A204.1 (cell line): Measurements from ENCODE around the gene RPL32.

Experiments used
- FAIRE-seq: peaks from 2 replicates; lab custom pipeline; 2012; peaks lifted over from hg19 to GRCh38; lab: Jason Lieb, UNC

The RPL32 gene

GRCh38 chr3:12832350-12833221, 8.8 kb downstream of the RPL32 start:
- FAIRE-seq: no peak

GRCh38 chr3:12831301-12831866, 10.0 kb downstream of the RPL32 start:
- no peak for FAIRE-seq

GRCh38 chr3:12830785-12831156, 10.6 kb downstream of the RPL32 start:
- FAIRE-seq: no peak

- no peak for FAIRE-seq
These were observed 11.2 kb downstream of the RPL32 start for GRCh38 chr3:12829886-12830784.

- FAIRE-seq: no peak
These were observed 12.0 kb downstream of the RPL32 start for GRCh38 chr3:12829404-12829803.

GRCh38 chr3:12828751-12829150, 12.6 kb downstream of the RPL32 start:
- no peak for FAIRE-seq

GRCh38 chr3:12825156-12825555, 16.2 kb downstream of the RPL32 start:
- no peak for FAIRE-seq

- no peak for FAIRE-seq
These were observed 17.1 kb downstream of the RPL32 start for GRCh38 chr3:12824299-12824698.

- FAIRE-seq: peak; percentile 89
These were observed 18.5 kb downstream of the RPL32 start for GRCh38 chr3:12822725-12823373.

GRCh38 chr3:12818773-12819172, 22.6 kb downstream of the RPL32 start:
- FAIRE-seq: no peak

- no peak for FAIRE-seq
These were observed 23.1 kb downstream of the RPL32 start for GRCh38 chr3:12818273-12818672.

- no peak for FAIRE-seq
These were observed 24.0 kb downstream of the RPL32 start for GRCh38 chr3:12817343-12817710.

GRCh38 chr3:12816521-12817342, 24.6 kb downstream of the RPL32 start:
- no peak for FAIRE-seq

GRCh38 chr3:12815719-12816118, 25.6 kb downstream of the RPL32 start:
- FAIRE-seq: no peak

GRCh38 chr3:12815078-12815477, 26.3 kb downstream of the RPL32 start:
- FAIRE-seq: no peak

GRCh38 chr3:12813967-12814366, 27.4 kb downstream of the RPL32 start:
- no peak for FAIRE-seq

GRCh38 chr3:12812812-12813211, 28.6 kb downstream of the RPL32 start:
- FAIRE-seq: no peak

- no peak for FAIRE-seq
These were observed 30.4 kb downstream of the RPL32 start for GRCh38 chr3:12810961-12811360.

- no peak for FAIRE-seq
These were observed 31.2 kb downstream of the RPL32 start for GRCh38 chr3:12810013-12810780.

- FAIRE-seq: no peak
These were observed 31.9 kb downstream of the RPL32 start for GRCh38 chr3:12809435-12809834.

- FAIRE-seq: no peak
These were observed 32.4 kb downstream of the RPL32 start for GRCh38 chr3:12809001-12809400.
